Measurements from ENCODE around the gene SERPINB13.
A peak's percentile ranks its signal among the peaks of the same experiment; 100 is the strongest.

- TF ChIP-seq CTCF (optimal IDR thresholded peaks at IDR 0.05 in 1 of 3, IDR thresholded peaks at IDR 0.05 in 1 of 3, conservative IDR thresholded peaks at IDR 0.05 in 1 of 3; ENCODE audit: extremely low read depth in 1 of 3, insufficient read depth in 2 of 3, low read length in 3 of 3) (peak; percentile 67 to 82 (median 81)), EZH2 (IDR thresholded peaks at IDR 0.05; ENCODE audit: low read length) (no peak)
These were observed 8.7 kb upstream of the SERPINB13 start for GRCh38 chr18:63578357-63578958.

All from keratinocyte (primary cell).